ENCODE data around the gene YJU2. TPM values are rescaled to one million over a fixed set of nuclear protein-coding genes. Genes with fewer than 3 reads are reported as not detected.
"Not testable (repeated sequence)": the region's sequence is repeated elsewhere in the genome, so short reads cannot be mapped to it uniquely, and the experiment has no call there.

YJU2 gene
- polyA plus RNA-seq, 3 donors = 21.3 to 22.1 (median 22.0) TPM

DNA sequence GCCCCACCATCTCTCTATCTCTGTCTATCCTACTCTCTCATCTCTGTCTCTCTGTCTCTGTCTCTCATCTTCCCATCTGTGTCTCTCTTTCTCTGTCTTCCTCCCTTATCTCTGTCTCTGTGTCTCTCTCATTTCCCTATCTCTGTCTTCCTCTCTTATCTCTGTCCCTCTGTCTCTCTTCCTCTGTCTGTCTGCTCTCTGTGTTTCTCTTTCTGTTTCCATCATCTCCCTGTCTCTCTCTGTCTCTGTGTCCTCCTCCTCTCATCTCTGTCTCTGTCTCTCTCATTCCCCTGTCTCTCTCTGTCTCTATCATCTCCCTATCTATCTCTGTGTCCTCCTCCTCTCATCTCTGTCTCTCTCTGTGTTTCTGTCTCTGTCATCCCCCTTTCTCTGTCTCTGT lies 19.1 kb upstream of the YJU2 start:
- no peak for DNase-seq (ENCODE audit: low read depth in 3 of 3, low spot score in 2 of 3)

GRCh38 chr19:4228765-4229178 lies 18.1 kb upstream of the YJU2 start:
- DNase-seq (ENCODE audit: low read depth in 3 of 3, low spot score in 2 of 3) = no peak

- no peak for DNase-seq (ENCODE audit: low read depth in 3 of 3, low spot score in 2 of 3)
These were observed 17.5 kb upstream of the YJU2 start, which contains the start of gene EBI3 for GRCh38 chr19:4229179-4229931. Gene EBI3 (plus strand): TSS chr19:4229523. CDS start chr19:4229551, 28 bp downstream.

DNA sequence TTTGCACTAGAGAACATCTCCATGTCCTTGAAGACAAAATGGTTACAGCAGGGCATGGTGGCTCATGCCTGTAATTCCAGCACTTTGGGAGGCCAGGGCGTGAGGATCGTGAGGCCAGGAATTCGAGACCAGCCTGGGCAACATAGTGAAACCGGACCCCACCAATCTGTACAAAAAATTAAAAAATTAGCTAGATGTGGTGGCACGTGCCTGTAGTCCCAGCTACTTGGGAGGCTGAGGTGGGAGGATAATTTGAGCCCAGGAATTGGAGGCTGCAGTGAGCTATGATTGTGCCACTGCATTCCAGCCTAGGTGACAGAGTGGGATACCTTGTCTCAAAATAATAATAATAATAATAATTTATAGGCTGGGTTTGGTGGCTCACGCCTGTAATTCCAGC lies 16.6 kb upstream of the YJU2 start:
- DNase-seq (ENCODE audit: low read depth in 3 of 3, low spot score in 2 of 3) = not testable (repeated sequence)

- not testable (repeated sequence) for DNase-seq (ENCODE audit: low read depth in 3 of 3, low spot score in 2 of 3)
These were observed 15.4 kb upstream of the YJU2 start for GRCh38 chr19:4231521-4231920.

DNA sequence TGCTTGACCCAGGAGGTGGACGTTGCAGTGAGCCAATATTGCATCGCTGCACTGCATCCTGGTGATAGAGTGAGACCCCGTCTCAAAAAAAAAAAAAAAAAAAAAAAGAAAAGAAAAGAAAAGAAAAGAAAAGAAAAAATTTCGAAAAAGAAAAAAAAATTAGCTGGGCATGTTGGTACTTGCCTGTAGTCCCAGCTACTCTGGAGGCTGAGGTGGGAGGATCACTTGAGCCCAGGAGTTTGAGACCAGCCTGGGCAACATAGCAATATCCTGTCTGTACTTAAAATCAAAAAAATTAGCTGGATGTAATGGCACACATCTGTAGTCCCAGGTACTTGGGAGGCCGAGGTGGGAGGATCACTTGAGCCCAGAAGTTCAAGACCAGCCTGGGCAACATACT lies 14.7 kb upstream of the YJU2 start:
- DNase-seq (ENCODE audit: low read depth in 3 of 3, low spot score in 2 of 3) = not testable (repeated sequence)

GRCh38 chr19:4232614-4233281 lies 14.1 kb upstream of the YJU2 start:
- DNase-seq (ENCODE audit: low read depth in 3 of 3, low spot score in 2 of 3) = no peak

GRCh38 chr19:4233282-4233853 lies 13.5 kb upstream of the YJU2 start:
- no peak for DNase-seq (ENCODE audit: low read depth in 3 of 3, low spot score in 2 of 3)

GRCh38 chr19:4234142-4234861 lies 12.6 kb upstream of the YJU2 start:
- DNase-seq (ENCODE audit: low read depth in 3 of 3, low spot score in 2 of 3) = no peak

DNA sequence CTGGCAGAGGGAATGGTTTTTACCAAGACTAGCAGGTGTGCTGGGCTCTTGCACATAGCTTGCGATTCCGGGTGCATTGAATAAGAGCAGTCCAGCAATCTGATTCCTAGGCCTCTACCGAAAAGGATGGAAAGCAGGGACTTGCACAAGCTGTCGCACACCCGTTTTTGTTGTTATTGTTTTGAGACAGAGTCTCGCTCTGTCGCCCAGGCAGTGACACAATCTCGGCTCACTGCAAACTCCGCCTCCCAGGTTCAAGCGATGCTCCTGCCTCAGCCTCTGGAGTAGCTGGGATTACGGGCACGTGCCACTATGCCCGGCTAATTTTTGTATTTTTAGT lies 12.0 kb upstream of the YJU2 start:
- DNase-seq (ENCODE audit: low read depth in 3 of 3, low spot score in 2 of 3) = no peak

DNA sequence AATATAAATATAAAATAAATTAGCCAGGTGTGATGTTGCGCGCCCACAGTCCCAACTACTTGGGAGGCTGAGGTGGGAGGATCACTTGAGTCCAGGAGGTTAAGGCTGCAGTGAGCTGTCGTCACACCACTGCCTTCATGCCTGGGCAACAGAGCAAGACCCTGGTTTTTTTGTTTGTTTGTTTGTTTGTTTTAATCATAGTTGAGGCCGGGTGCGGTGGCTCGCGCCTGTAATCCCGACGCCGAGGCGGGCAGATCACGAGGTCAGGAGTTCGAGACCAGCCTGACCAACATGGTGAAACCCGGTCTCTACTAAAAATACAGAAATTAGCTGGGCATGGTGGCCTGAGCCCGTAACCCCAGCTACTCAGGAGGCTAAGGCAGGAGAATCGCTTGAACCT lies 9.4 kb upstream of the YJU2 start:
- DNase-seq (ENCODE audit: low read depth in 3 of 3, low spot score in 2 of 3) = not testable (repeated sequence)

DNA sequence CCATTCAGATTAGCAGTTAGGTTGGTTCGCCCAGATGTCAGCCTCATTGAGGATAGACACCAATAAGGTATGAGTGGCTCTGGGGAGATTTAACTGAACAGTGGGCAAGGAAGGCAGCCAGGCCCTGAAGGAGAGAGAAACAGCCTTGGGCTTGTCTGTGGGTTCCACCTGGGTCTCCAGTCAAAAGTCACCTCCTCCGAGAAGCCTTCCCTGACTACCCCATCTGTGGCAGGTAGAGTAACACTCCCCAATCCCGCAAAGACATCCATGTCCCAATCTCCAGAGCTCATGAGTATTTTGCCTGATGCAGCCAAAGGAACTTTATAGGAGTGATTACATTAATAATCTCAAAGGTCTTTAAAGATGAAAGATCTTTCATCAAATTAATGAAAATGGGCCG lies 8.0 kb upstream of the YJU2 start:
- no peak for DNase-seq (ENCODE audit: low read depth in 3 of 3, low spot score in 2 of 3)

DNA sequence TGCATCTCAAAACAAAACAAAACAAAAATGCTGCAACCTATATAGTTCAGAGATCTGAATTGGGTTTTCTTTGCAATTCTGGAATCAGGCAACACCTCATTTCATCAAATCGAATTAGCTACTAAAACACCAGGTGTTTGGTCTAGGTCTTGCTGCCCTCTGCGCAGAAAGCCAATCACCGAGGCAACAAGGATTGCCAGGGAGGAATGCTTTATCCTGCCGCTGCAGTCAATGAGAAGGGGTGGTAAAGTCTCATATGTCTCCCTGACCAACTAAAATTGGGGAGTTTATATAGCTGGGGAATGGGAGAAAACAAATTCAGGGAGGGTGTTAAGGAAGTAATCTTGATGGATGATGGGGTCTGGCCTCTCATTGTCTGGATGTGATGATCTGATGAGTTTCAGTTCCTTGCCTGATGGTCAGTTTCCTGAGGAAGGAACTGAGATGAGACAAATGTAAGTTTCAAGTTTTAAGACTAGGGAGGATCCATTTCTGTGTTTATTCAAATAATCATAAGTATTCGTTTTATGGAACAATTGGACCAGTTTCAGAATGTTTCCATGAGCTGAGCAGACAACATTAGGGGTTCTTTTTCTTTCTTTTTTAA lies 5.0 kb upstream of the YJU2 start:
- DNase-seq (ENCODE audit: low read depth in 3 of 3, low spot score in 2 of 3) = no peak

DNA sequence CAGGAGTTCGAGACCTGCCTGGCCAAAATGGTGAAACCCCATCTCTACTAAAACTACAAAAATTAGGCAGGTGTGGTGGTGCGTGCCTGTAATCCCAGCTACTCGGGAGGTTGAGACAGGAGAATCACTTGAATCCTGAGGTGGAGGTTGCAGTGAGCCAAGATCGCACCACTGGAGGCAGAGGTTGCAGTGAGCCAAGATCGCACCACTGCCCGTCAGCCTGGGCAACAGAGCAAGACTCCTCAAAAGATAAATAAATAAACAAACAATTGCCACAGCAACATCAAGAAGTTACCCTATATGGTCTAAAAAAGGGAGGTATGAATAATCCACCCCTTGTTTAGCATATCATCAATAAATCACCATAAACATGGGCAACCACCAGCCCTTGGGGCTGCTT lies 942 bp upstream of the YJU2 start:
- not testable (repeated sequence) for DNase-seq (ENCODE audit: low read depth in 3 of 3, low spot score in 2 of 3)

DNA sequence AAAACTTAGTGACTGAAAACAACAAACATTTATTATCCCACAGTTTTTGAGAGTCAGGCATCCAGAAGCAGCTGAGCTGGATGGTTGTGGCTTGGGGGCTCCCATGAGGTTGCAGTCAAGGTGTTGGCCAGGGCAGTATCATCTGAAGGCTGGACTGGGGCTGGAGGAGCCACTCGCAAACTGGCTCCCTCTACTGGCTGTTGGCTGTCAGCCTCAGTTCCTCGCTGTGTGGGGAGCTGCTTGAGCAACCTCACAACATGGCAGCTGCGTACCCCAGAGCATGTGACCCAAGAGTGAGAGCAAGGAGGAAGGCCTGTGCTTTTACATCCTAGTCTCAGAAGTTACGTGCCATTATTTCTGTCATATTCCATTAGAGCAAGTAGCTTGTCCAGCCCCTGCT lies 9.7 kb downstream of the YJU2 start:
- no peak for DNase-seq (ENCODE audit: low read depth in 3 of 3, low spot score in 2 of 3)

GRCh38 chr19:4257025-4257424 lies 10.1 kb downstream of the YJU2 start:
- no peak for DNase-seq (ENCODE audit: low read depth in 3 of 3, low spot score in 2 of 3)

GRCh38 chr19:4258181-4258580 lies 11.3 kb downstream of the YJU2 start:
- DNase-seq (ENCODE audit: low read depth in 3 of 3, low spot score in 2 of 3) = no peak

- no peak for DNase-seq (ENCODE audit: low read depth in 3 of 3, low spot score in 2 of 3)
These were observed 13.8 kb downstream of the YJU2 start for GRCh38 chr19:4260613-4261191.

- no peak for DNase-seq (ENCODE audit: low read depth in 3 of 3, low spot score in 2 of 3)
These were observed 17.9 kb downstream of the YJU2 start for GRCh38 chr19:4264812-4265211.

DNA sequence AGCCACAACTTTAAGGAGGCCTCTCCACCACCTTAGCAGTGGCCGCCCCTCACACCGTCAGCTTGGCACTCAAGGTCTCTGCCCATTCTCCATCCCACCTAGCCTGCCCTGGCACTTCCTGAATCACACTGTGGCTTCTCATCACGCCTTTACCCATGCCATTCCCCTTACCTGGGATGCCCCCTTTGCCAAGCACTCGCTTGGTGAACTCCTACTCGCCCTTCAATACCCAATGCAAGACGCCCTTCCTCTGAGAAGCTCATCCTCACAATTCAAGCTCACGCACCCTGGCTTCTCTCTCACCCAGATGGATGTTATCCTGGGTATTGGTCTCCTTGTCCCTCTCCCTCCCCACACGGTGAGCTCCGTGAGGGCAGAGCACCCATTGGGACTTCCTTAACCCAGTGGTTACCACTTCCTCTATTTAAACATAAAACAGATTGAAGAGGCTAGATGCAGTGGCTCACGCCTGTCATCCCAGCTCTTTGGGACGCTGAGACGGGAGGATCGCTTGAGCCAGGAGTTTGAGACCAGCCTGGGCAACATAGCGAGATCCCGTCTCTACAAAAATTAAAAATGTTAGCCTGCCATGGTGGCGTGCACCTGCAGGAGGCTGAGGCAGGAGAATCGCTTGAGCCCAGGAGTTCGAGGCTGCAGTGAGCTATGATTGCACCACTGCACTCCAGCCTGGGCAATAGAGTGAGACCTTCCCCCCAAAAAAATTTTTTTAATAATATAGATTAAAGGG lies 19.5 kb downstream of the YJU2 start:
- no peak for DNase-seq (ENCODE audit: low read depth in 3 of 3, low spot score in 2 of 3)
